Activated T-cell treated with anti-CD3 and anti-CD28 coated beads, Interleukin-2, amount 50 U/mL, for 72 hours (primary cell): ENCODE data around the gene SLC43A2. TPM values are rescaled to one million over a fixed set of nuclear protein-coding genes. Genes with fewer than 3 reads are reported as not detected.

ENCODE experiments used
- ATAC-seq, 2 donors: fragments of 150-1000 bp; cut with Tn5 transposase; replicated peaks in 1 of 2; 2 replicates each; pipeline ENCODE4 v1.10.0; 2021; ENCODE audit warnings: moderate library complexity in 2 of 2, mild to moderate bottlenecking in 1 of 2
- DNase-seq, 2 donors: peaks; one replicate each; pipeline ENCODE4 v3.0.0; 2021 to 2022; ENCODE audit warnings: mixed read lengths in 1 of 2
- H3K27ac Mint-ChIP-seq: one replicate; pipeline ENCODE4 v1.8.0; 2022; ENCODE audit warnings: mild to moderate bottlenecking, moderate library complexity, mixed read lengths
- H3K27me3 Mint-ChIP-seq: one replicate; pipeline ENCODE4 v1.8.0; 2022; ENCODE audit warnings: low read depth, mixed read lengths
- H3K36me3 Mint-ChIP-seq, 2 donors: one replicate each; pipeline ENCODE4 v1.8.0; 2022; ENCODE audit warnings: mixed read lengths in 2 of 2, mild to moderate bottlenecking in 1 of 2; ENCODE audit not compliant: insufficient read depth in 2 of 2
- H3K4me1 Mint-ChIP-seq: one replicate; pipeline ENCODE4 v1.8.0; 2022; ENCODE audit warnings: low read depth, mixed read lengths
- H3K4me3 Mint-ChIP-seq, 2 donors: one replicate each; pipeline ENCODE4 v1.8.0; 2022; ENCODE audit warnings: mild to moderate bottlenecking in 2 of 2, mixed read lengths in 2 of 2, moderate library complexity in 2 of 2
- H3K9me3 Mint-ChIP-seq, 2 donors: one replicate each; pipeline ENCODE4 v1.8.0; 2022; ENCODE audit warnings: mixed read lengths in 2 of 2
- total RNA-seq, 2 donors: library from RNA; stranded (reverse); gene quantifications; one replicate each; pipeline ENCODE4 v1.2.3, GENCODE V29; 2022

SLC43A2 gene
- total RNA-seq, 2 donors from 2014 or later, result 3.4 to 3.8 TPM

- H3K4me3 Mint-ChIP-seq, result no peak overlapping the region
- ATAC-seq (no peak), DNase-seq (no peak)
- H3K36me3 Mint-ChIP-seq, result peaks cover 0 to 4% of the 10 kb centered on the region in 2 donors
- no peaks in the 10 kb centered on the region for H3K9me3 Mint-ChIP-seq
- H3K27ac Mint-ChIP-seq, result no peak overlapping the region
- H3K27me3 Mint-ChIP-seq, result no peaks in the 10 kb centered on the region
- peaks cover 15% of the 10 kb centered on the region for H3K4me1 Mint-ChIP-seq
Observed at GRCh38 chr17:1557355-1558095, 71.1 kb downstream of the SLC43A2 start.

- no peaks in the 10 kb centered on the region for H3K9me3 Mint-ChIP-seq
- peaks cover under 1 to 7% of the 10 kb centered on the region in 2 donors for H3K36me3 Mint-ChIP-seq
- no peak overlapping the region for H3K27ac Mint-ChIP-seq
- H3K27me3 Mint-ChIP-seq, result no peaks in the 10 kb centered on the region
- ATAC-seq, result no peak
- no peak overlapping the region for H3K4me3 Mint-ChIP-seq
- H3K4me1 Mint-ChIP-seq, result peaks cover 5% of the 10 kb centered on the region
- DNase-seq, result no peak
Observed at GRCh38 chr17:1555651-1556471, 72.8 kb downstream of the SLC43A2 start.

- H3K4me3 Mint-ChIP-seq, result no peak overlapping the region
- H3K4me1 Mint-ChIP-seq, result no peaks in the 10 kb centered on the region
- H3K27ac Mint-ChIP-seq, result no peak overlapping the region
- no peak for DNase-seq
- no peaks in the 10 kb centered on the region for H3K27me3 Mint-ChIP-seq
- ATAC-seq, result no peak
- H3K9me3 Mint-ChIP-seq, result no peaks in the 10 kb centered on the region
- peaks cover 5 to 15% of the 10 kb centered on the region in 2 donors for H3K36me3 Mint-ChIP-seq
Observed at GRCh38 chr17:1554751-1555540, 73.7 kb downstream of the SLC43A2 start.

- no peak for DNase-seq
- H3K4me3 Mint-ChIP-seq, result no peak overlapping the region
- no peak for ATAC-seq
- H3K27ac Mint-ChIP-seq, result no peak overlapping the region
- H3K4me1 Mint-ChIP-seq, result no peaks in the 10 kb centered on the region
- no peaks in the 10 kb centered on the region for H3K9me3 Mint-ChIP-seq
- no peaks in the 10 kb centered on the region for H3K27me3 Mint-ChIP-seq
- peaks cover 5 to 15% of the 10 kb centered on the region in 2 donors for H3K36me3 Mint-ChIP-seq
Observed at GRCh38 chr17:1553354-1554266, 75.0 kb downstream of the SLC43A2 start.

GRCh38 chr17:1552932-1553331 is 75.7 kb downstream of the SLC43A2 start:
- ATAC-seq (no peak), DNase-seq (no peak)
- Mint-ChIP-seq H3K27ac (no peak overlapping the region), H3K9me3 (no peaks in the 10 kb centered on the region), H3K36me3 (peaks cover 5 to 16% of the 10 kb centered on the region in 2 donors), H3K4me1 (no peaks in the 10 kb centered on the region), H3K4me3 (no peak overlapping the region), H3K27me3 (no peaks in the 10 kb centered on the region)

- no peak overlapping the region for H3K4me3 Mint-ChIP-seq
- H3K4me1 Mint-ChIP-seq, result no peaks in the 10 kb centered on the region
- H3K9me3 Mint-ChIP-seq, result no peaks in the 10 kb centered on the region
- ATAC-seq (no peak), DNase-seq (no peak)
- no peaks in the 10 kb centered on the region for H3K27me3 Mint-ChIP-seq
- peaks cover 5 to 14% of the 10 kb centered on the region in 2 donors for H3K36me3 Mint-ChIP-seq
- no peak overlapping the region for H3K27ac Mint-ChIP-seq
Observed at GRCh38 chr17:1551741-1552140, 76.9 kb downstream of the SLC43A2 start.

GRCh38 chr17:1548032-1548431 is 80.6 kb downstream of the SLC43A2 start:
- no peak overlapping the region for H3K27ac Mint-ChIP-seq
- ATAC-seq, result no peak
- H3K4me1 Mint-ChIP-seq, result no peaks in the 10 kb centered on the region
- no peak overlapping the region for H3K4me3 Mint-ChIP-seq
- peaks cover 7 to 14% of the 10 kb centered on the region in 2 donors for H3K36me3 Mint-ChIP-seq
- no peaks in the 10 kb centered on the region for H3K27me3 Mint-ChIP-seq
- no peak for DNase-seq
- H3K9me3 Mint-ChIP-seq, result no peaks in the 10 kb centered on the region

GRCh38 chr17:1546292-1546922 is 82.2 kb downstream of the SLC43A2 start:
- Mint-ChIP-seq H3K36me3 (peaks cover 7 to 11% of the 10 kb centered on the region in 2 donors), H3K4me3 (no peak overlapping the region), H3K27me3 (no peaks in the 10 kb centered on the region), H3K4me1 (peaks cover 6% of the 10 kb centered on the region), H3K27ac (no peak overlapping the region), H3K9me3 (no peaks in the 10 kb centered on the region)
- DNase-seq (no peak), ATAC-seq (no peak)

- ATAC-seq (no peak), DNase-seq (no peak)
- H3K27me3 Mint-ChIP-seq, result no peaks in the 10 kb centered on the region
- H3K4me1 Mint-ChIP-seq, result peaks cover 10% of the 10 kb centered on the region
- no peak overlapping the region for H3K27ac Mint-ChIP-seq
- H3K4me3 Mint-ChIP-seq, result no peak overlapping the region
- H3K36me3 Mint-ChIP-seq, result peaks cover 4 to 11% of the 10 kb centered on the region in 2 donors
- H3K9me3 Mint-ChIP-seq, result no peaks in the 10 kb centered on the region
Observed at GRCh38 chr17:1545618-1546017, 83.0 kb downstream of the SLC43A2 start.

GRCh38 chr17:1542316-1542715 is 86.3 kb downstream of the SLC43A2 start:
- peaks cover 2 to 5% of the 10 kb centered on the region in 2 donors for H3K36me3 Mint-ChIP-seq
- H3K27me3 Mint-ChIP-seq, result no peaks in the 10 kb centered on the region
- ATAC-seq (no peak), DNase-seq (no peak)
- no peaks in the 10 kb centered on the region for H3K9me3 Mint-ChIP-seq
- peaks cover 10% of the 10 kb centered on the region for H3K4me1 Mint-ChIP-seq
- H3K27ac Mint-ChIP-seq, result no peak overlapping the region
- H3K4me3 Mint-ChIP-seq, result no peak overlapping the region

- Mint-ChIP-seq H3K27me3 (no peaks in the 10 kb centered on the region), H3K4me3 (no peak overlapping the region), H3K4me1 (peaks cover 10% of the 10 kb centered on the region), H3K27ac (peak overlapping the region; percentile 59), H3K36me3 (peaks cover 2 to 5% of the 10 kb centered on the region in 2 donors), H3K9me3 (no peaks in the 10 kb centered on the region)
- DNase-seq (no peak), ATAC-seq (peak; percentile 49 to 73)
Observed at GRCh38 chr17:1541367-1541904, 87.2 kb downstream of the SLC43A2 start.

- DNase-seq, result no peak
- no peak overlapping the region for H3K27ac Mint-ChIP-seq
- no peaks in the 10 kb centered on the region for H3K27me3 Mint-ChIP-seq
- H3K9me3 Mint-ChIP-seq, result no peaks in the 10 kb centered on the region
- peaks cover 10% of the 10 kb centered on the region for H3K4me1 Mint-ChIP-seq
- H3K4me3 Mint-ChIP-seq, result no peak overlapping the region
- peaks cover 0 to 5% of the 10 kb centered on the region in 2 donors for H3K36me3 Mint-ChIP-seq
- ATAC-seq, result no peak
Observed at GRCh38 chr17:1539811-1540210, 88.8 kb downstream of the SLC43A2 start.
